Mesenchymal stem cell (in vitro differentiated cells and primary cell): ENCODE data around the gene SORL1.

Experiments
- DNase-seq: peaks from one replicate; pipeline ENCODE4 v3.0.0-alpha.2; 2013
- H2AFZ ChIP-seq: one replicate; pipeline ENCODE4 v1.6.1; 2013; ENCODE audit warnings: low read depth, mild to moderate bottlenecking, control low read depth, inconsistent platforms, low read length, moderate library complexity
- H2AK5ac ChIP-seq: 2 replicates; pipeline ENCODE4 v1.6.1; 2013; ENCODE audit warnings: low read length, moderate library complexity, mild to moderate bottlenecking, inconsistent platforms; ENCODE audit not compliant: severe bottlenecking
- H2BK120ac ChIP-seq: one replicate; pipeline ENCODE4 v1.6.1; 2013; ENCODE audit warnings: low read depth, mild to moderate bottlenecking, inconsistent platforms, low read length, moderate library complexity
- H2BK12ac ChIP-seq, 2 experiments: one replicate each; pipeline ENCODE4 v1.6.1; 2013; ENCODE audit warnings: inconsistent platforms in 2 of 2, low read length in 2 of 2, mild to moderate bottlenecking in 2 of 2, moderate library complexity in 2 of 2, control low read depth in 1 of 2
- H2BK15ac ChIP-seq: one replicate; pipeline ENCODE4 v1.6.1; 2013; ENCODE audit warnings: mild to moderate bottlenecking, low read depth, inconsistent platforms; ENCODE audit not compliant: poor library complexity, severe bottlenecking
- H2BK5ac ChIP-seq: 2 replicates; pipeline ENCODE4 v1.6.1; 2013; ENCODE audit warnings: low read depth, mild to moderate bottlenecking, low read length, control low read depth, inconsistent platforms; ENCODE audit not compliant: poor library complexity, severe bottlenecking
- H3K14ac ChIP-seq, 2 experiments: one replicate each; pipeline ENCODE4 v1.6.1; 2013; ENCODE audit warnings: inconsistent platforms in 2 of 2, low read length in 2 of 2, control low read depth in 1 of 2, mild to moderate bottlenecking in 1 of 2, moderate library complexity in 1 of 2
- H3K18ac ChIP-seq, 2 experiments: one replicate each; pipeline ENCODE4 v1.6.1; 2013; ENCODE audit warnings: inconsistent platforms in 2 of 2, low read length in 2 of 2, control low read depth in 1 of 2, low read depth in 1 of 2, mild to moderate bottlenecking in 1 of 2
- H3K23ac ChIP-seq, 2 experiments: one replicate each; pipeline ENCODE4 v1.6.1; 2013; ENCODE audit warnings: inconsistent platforms in 2 of 2, low read length in 2 of 2, mild to moderate bottlenecking in 2 of 2, moderate library complexity in 2 of 2, control low read depth in 1 of 2
- H3K27ac ChIP-seq: 2 replicates; pipeline ENCODE4 v1.5.1; 2013; ENCODE audit warnings: mild to moderate bottlenecking, moderate library complexity, low read length, control low read depth, inconsistent platforms; ENCODE audit not compliant: poor library complexity, severe bottlenecking
- H3K27me3 ChIP-seq, 2 experiments: 2 replicates each; pipeline versions ENCODE4 v1.6.1 to v1.7.0; 2013; ENCODE audit warnings: low read length in 2 of 2, mild to moderate bottlenecking in 2 of 2, moderate library complexity in 2 of 2, control low read depth in 1 of 2, inconsistent platforms in 1 of 2; ENCODE audit not compliant: control insufficient read depth in 1 of 2, insufficient read depth in 1 of 2
- H3K36me3 ChIP-seq, 2 experiments: 2 replicates each; pipeline versions ENCODE4 v1.6.1 to v1.7.0; 2013; ENCODE audit warnings: low read length in 2 of 2, control low read depth in 1 of 2, inconsistent platforms in 1 of 2, low read depth in 1 of 2, mild to moderate bottlenecking in 1 of 2; ENCODE audit not compliant: insufficient read depth in 2 of 2, control insufficient read depth in 1 of 2
- H3K4ac ChIP-seq, 2 experiments: one replicate each; pipeline ENCODE4 v1.6.1; 2013; ENCODE audit warnings: inconsistent platforms in 2 of 2, low read length in 2 of 2, mild to moderate bottlenecking in 2 of 2, moderate library complexity in 2 of 2, control low read depth in 1 of 2, low read depth in 1 of 2
- H3K4me1 ChIP-seq: 2 replicates; pipeline ENCODE4 v1.6.1; 2013; ENCODE audit warnings: low read depth, low read length, control low read depth; ENCODE audit not compliant: control insufficient read depth, insufficient read depth
- H3K4me2 ChIP-seq: 2 replicates; pipeline ENCODE4 v1.6.1; 2013; ENCODE audit warnings: low read length, mild to moderate bottlenecking, inconsistent platforms; ENCODE audit not compliant: poor library complexity, severe bottlenecking
- H3K4me3 ChIP-seq, 2 experiments: 2 replicates each; pipeline versions ENCODE4 v1.5.1 to v1.7.0; 2013; ENCODE audit warnings: low read length in 2 of 2, mild to moderate bottlenecking in 2 of 2, control low read depth in 1 of 2, low read depth in 1 of 2; ENCODE audit not compliant: insufficient read depth in 1 of 2
- H3K79me1 ChIP-seq: replicated peaks from 2 replicates; pipeline ENCODE4 v1.6.1; 2013; ENCODE audit warnings: mild to moderate bottlenecking, control low read depth, low read length, inconsistent platforms; ENCODE audit not compliant: poor library complexity, severe bottlenecking
- H3K9ac ChIP-seq: 2 replicates; pipeline ENCODE4 v1.7.0; 2013; ENCODE audit warnings: mild to moderate bottlenecking, low read length, moderate library complexity
- H3K9me3 ChIP-seq: 2 replicates; pipeline ENCODE4 v1.7.0; 2013; ENCODE audit warnings: mild to moderate bottlenecking, low read length; ENCODE audit not compliant: control insufficient read depth
- H4K8ac ChIP-seq: one replicate; pipeline ENCODE4 v1.6.1; 2013; ENCODE audit warnings: inconsistent platforms, mild to moderate bottlenecking, low read length, moderate library complexity
- H4K91ac ChIP-seq: one replicate; pipeline ENCODE4 v1.6.1; 2013; ENCODE audit warnings: mild to moderate bottlenecking, low read length, inconsistent platforms
- WGBS: methylation state at CpG from one replicate; pipeline ENCODE4 v1.1.7; 2013; ENCODE audit warnings: mixed read lengths; 5-methylcytosine and 5-hydroxymethylcytosine counted together

The SORL1 gene

GRCh38 chr11:121467471-121467870 is 15.4 kb downstream of the SORL1 start:
- H4K91ac ChIP-seq = no peak overlapping the region
- no peak overlapping the region for H2BK5ac ChIP-seq
- no peak overlapping the region for H3K4me2 ChIP-seq
- peak overlapping the region; percentile 12 for H2BK120ac ChIP-seq
- no peak overlapping the region for H3K27ac ChIP-seq
- H2BK12ac ChIP-seq = peak overlapping the region; percentile 2 to 33
- no peak overlapping the region for H2AFZ ChIP-seq
- no peak overlapping the region for H3K9ac ChIP-seq
- H2AK5ac ChIP-seq = no peak overlapping the region
- H3K18ac ChIP-seq = no peak overlapping the region
- H2BK15ac ChIP-seq = no peak overlapping the region
- no peak overlapping the region for H3K23ac ChIP-seq
- peaks cover 0 to 4% of the 10 kb centered on the region in 2 experiments for H3K27me3 ChIP-seq
- no peak overlapping the region for H4K8ac ChIP-seq
- DNase-seq = no peak
- H3K9me3 ChIP-seq = no peaks in the 10 kb centered on the region
- peak overlapping the region in 1 of 2 experiments; percentile 21 for H3K4me3 ChIP-seq
- no peaks in the 10 kb centered on the region for H3K36me3 ChIP-seq
- WGBS = no CpG with 5 or more reads among the region's 2 CpGs
- H3K4me1 ChIP-seq = peaks cover 13% of the 10 kb centered on the region
- H3K79me1 ChIP-seq = no peaks in the 10 kb centered on the region
- H3K14ac ChIP-seq = no peak overlapping the region
- H3K4ac ChIP-seq = no peak overlapping the region

- peaks cover 0 to 4% of the 10 kb centered on the region in 2 experiments for H3K27me3 ChIP-seq
- H3K9ac ChIP-seq = no peak overlapping the region
- no peak for DNase-seq
- H2BK15ac ChIP-seq = peak overlapping the region; percentile 4
- H3K18ac ChIP-seq = peak overlapping the region in 1 of 2 experiments; percentile 18
- H3K23ac ChIP-seq = no peak overlapping the region
- peak overlapping the region; percentile 7 for H4K91ac ChIP-seq
- H2BK120ac ChIP-seq = no peak overlapping the region
- no peaks in the 10 kb centered on the region for H3K9me3 ChIP-seq
- H3K14ac ChIP-seq = no peak overlapping the region
- H4K8ac ChIP-seq = no peak overlapping the region
- H2BK12ac ChIP-seq = peak overlapping the region; percentile 25 to 59
- H2AFZ ChIP-seq = no peak overlapping the region
- no peaks in the 10 kb centered on the region for H3K36me3 ChIP-seq
- peak overlapping the region in 1 of 2 experiments; percentile 27 for H3K4ac ChIP-seq
- 88% methylated on average over 10 of the region's 10 CpGs for WGBS
- H2BK5ac ChIP-seq = no peak overlapping the region
- no peaks in the 10 kb centered on the region for H3K79me1 ChIP-seq
- H3K4me2 ChIP-seq = no peak overlapping the region
- H2AK5ac ChIP-seq = peak overlapping the region; percentile 58
- no peak overlapping the region for H3K4me3 ChIP-seq
- no peak overlapping the region for H3K27ac ChIP-seq
- H3K4me1 ChIP-seq = peaks cover 13% of the 10 kb centered on the region
These were observed 15.9 kb downstream of the SORL1 start for GRCh38 chr11:121467965-121468364.

DNA sequence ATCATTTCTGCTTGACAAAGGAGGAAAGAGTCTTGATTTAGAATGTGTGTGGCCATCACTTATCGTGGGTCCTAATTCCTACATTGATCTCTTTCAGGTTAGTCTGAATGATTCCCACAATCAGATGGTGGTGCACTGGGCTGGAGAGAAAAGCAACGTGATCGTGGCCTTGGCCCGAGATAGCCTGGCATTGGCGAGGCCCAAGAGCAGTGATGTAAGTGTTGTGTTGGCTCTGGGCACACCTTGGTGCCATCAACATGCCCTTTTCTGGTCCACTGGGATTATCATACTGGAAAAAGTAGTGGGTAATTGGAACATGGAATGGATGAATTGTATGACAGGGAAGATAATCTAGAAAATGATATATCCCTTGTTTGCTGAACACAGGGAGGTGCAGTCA is 17.8 kb downstream of the SORL1 start:
- H2BK12ac ChIP-seq = no peak overlapping the region

DNA sequence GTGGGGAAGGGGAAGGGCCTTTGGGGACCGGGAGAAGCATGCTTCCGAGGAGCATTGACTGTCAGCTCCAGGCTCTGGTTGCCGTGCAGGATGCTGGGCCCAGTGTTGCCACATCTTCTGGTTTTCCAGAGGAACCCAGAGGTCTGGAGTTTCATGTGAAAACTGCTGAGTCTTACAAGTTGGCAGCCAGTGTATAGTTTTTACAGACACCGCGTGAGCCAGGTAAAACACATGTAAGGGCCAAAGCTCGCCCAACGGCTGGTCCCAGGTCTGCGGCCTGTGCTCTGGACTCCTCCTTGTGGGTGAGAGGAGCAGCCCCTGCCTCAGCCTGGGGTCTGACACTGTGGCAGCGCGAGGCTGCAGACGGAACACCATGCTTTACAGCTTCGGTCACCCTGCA is 19.1 kb downstream of the SORL1 start:
- H3K4me3 ChIP-seq = no peak overlapping the region
- H3K9me3 ChIP-seq = no peaks in the 10 kb centered on the region
- H2BK5ac ChIP-seq = no peak overlapping the region
- no peak overlapping the region for H3K23ac ChIP-seq
- peak overlapping the region; percentile 42 for H4K8ac ChIP-seq
- no peak overlapping the region for H3K18ac ChIP-seq
- no peaks in the 10 kb centered on the region for H3K79me1 ChIP-seq
- no peak overlapping the region for H2BK120ac ChIP-seq
- H2BK12ac ChIP-seq = no peak overlapping the region
- peaks cover 0 to 16% of the 10 kb centered on the region in 2 experiments for H3K27me3 ChIP-seq
- H3K14ac ChIP-seq = no peak overlapping the region
- H3K36me3 ChIP-seq = no peaks in the 10 kb centered on the region
- no peak overlapping the region for H3K9ac ChIP-seq
- WGBS = 93% methylated on average over 9 of the region's 12 CpGs
- DNase-seq = no peak
- H2AK5ac ChIP-seq = no peak overlapping the region
- no peak overlapping the region for H2AFZ ChIP-seq
- no peak overlapping the region for H3K4ac ChIP-seq
- H3K4me1 ChIP-seq = peaks cover 5% of the 10 kb centered on the region
- H2BK15ac ChIP-seq = no peak overlapping the region
- H3K4me2 ChIP-seq = no peak overlapping the region
- H3K27ac ChIP-seq = no peak overlapping the region
- no peak overlapping the region for H4K91ac ChIP-seq

More for the DNA sequence above, 17.8 kb downstream of the SORL1 start:
- Histone ChIP-seq H3K18ac (no peak overlapping the region), H3K4me3 (no peak overlapping the region), H2BK15ac (no peak overlapping the region), H2AK5ac (no peak overlapping the region), H3K14ac (no peak overlapping the region), H3K4ac (no peak overlapping the region), H3K36me3 (no peaks in the 10 kb centered on the region), H3K4me2 (no peak overlapping the region), H3K4me1 (peaks cover 8% of the 10 kb centered on the region), H2BK5ac (no peak overlapping the region), H3K27ac (no peak overlapping the region), H3K79me1 (no peaks in the 10 kb centered on the region), H4K91ac (no peak overlapping the region), H3K9me3 (no peaks in the 10 kb centered on the region), H3K23ac (no peak overlapping the region), H2AFZ (no peak overlapping the region), H2BK120ac (no peak overlapping the region), H3K27me3 (peaks cover 0 to 4% of the 10 kb centered on the region in 2 experiments), H4K8ac (no peak overlapping the region), H3K9ac (no peak overlapping the region)
- WGBS = 95% methylated on average over 5 of the region's 5 CpGs
- DNase-seq = no peak
